IMR-90 (cell line): Measurements from ENCODE around the gene PLPP4.

Experiments
- BHLHE40 ChIP-seq: fragments of 150-350 bp; IDR thresholded peaks from 2 replicates; pipeline ENCODE4 v1.6.1; 2016; ENCODE audit warnings: mild to moderate bottlenecking, low read depth, low read length
- FOS ChIP-seq: fragments of 150-350 bp; IDR thresholded peaks from 2 replicates; pipeline ENCODE4 v1.6.1; 2016; ENCODE audit warnings: low read depth, low read length
- MAZ ChIP-seq: IDR thresholded peaks from 2 replicates; pipeline ENCODE4 v1.6.1; 2012; ENCODE audit warnings: low read depth, mild to moderate bottlenecking, low read length, improper control_type of control experiment, moderate library complexity, borderline replicate concordance
- NFE2L2 ChIP-seq: fragments of 150-350 bp; IDR thresholded peaks from 2 replicates; pipeline ENCODE4 v1.6.1; 2016; ENCODE audit warnings: low read depth, mild to moderate bottlenecking, low read length
- POLR2A ChIP-seq: IDR thresholded peaks from 2 replicates; pipeline ENCODE4 v1.6.1; 2012; ENCODE audit warnings: mild to moderate bottlenecking, low read depth, low read length
- RAD21 ChIP-seq: IDR thresholded peaks from 2 replicates; pipeline ENCODE4 v1.6.1; 2012; ENCODE audit warnings: low read length, improper control_type of control experiment
- RCOR1 ChIP-seq: IDR thresholded peaks from 2 replicates; pipeline ENCODE4 v1.6.1; 2012; ENCODE audit warnings: mild to moderate bottlenecking, low read length, improper control_type of control experiment; ENCODE audit not compliant: insufficient replicate concordance
- TF ChIP-seq, protein P1 (sequence below): conservative IDR thresholded peaks from 2 replicates; pipeline ENCODE4 v1.5.1; 2012; ENCODE audit warnings: mild to moderate bottlenecking, low read depth, low read length, improper control_type of control experiment
- TF ChIP-seq, protein P2 (sequence below): fragments of 150-350 bp; IDR thresholded peaks from 2 replicates; pipeline ENCODE4 v1.6.1; 2017; ENCODE audit warnings: mild to moderate bottlenecking, antibody characterized with exemption, low read length, low read depth

DNA sequence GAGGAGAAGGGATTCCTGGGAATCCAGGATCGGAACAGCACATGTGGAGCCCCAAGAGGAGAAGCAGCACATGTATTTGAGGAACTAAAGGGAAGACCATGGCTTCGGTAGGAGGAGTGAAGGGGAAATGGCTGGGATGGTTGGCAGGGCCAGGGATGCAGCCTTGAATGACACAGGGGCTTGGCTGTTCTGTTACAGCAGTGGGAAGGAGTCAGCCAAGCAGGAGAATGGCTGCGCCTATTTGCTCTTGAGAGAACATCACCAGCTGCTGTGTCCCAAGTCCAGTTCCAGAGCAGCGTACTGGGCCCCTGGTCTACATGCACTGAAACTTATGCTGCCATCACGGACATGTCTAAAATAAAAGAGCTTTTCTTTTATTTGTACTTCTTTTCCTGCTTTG lies 130.0 kb downstream of the PLPP4 start:
- TF ChIP-seq, protein P1, sequence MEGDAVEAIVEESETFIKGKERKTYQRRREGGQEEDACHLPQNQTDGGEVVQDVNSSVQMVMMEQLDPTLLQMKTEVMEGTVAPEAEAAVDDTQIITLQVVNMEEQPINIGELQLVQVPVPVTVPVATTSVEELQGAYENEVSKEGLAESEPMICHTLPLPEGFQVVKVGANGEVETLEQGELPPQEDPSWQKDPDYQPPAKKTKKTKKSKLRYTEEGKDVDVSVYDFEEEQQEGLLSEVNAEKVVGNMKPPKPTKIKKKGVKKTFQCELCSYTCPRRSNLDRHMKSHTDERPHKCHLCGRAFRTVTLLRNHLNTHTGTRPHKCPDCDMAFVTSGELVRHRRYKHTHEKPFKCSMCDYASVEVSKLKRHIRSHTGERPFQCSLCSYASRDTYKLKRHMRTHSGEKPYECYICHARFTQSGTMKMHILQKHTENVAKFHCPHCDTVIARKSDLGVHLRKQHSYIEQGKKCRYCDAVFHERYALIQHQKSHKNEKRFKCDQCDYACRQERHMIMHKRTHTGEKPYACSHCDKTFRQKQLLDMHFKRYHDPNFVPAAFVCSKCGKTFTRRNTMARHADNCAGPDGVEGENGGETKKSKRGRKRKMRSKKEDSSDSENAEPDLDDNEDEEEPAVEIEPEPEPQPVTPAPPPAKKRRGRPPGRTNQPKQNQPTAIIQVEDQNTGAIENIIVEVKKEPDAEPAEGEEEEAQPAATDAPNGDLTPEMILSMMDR = no peak
- TF ChIP-seq POLR2A (no peak), FOS (no peak), BHLHE40 (no peak), RCOR1 (no peak), NFE2L2 (no peak), RAD21 (no peak), MAZ (no peak)
- TF ChIP-seq, protein P2, sequence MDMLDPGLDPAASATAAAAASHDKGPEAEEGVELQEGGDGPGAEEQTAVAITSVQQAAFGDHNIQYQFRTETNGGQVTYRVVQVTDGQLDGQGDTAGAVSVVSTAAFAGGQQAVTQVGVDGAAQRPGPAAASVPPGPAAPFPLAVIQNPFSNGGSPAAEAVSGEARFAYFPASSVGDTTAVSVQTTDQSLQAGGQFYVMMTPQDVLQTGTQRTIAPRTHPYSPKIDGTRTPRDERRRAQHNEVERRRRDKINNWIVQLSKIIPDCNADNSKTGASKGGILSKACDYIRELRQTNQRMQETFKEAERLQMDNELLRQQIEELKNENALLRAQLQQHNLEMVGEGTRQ = no peak
